ENCODE measurements around the gene CHRNA7.

Gene CHRNA7

DNA sequence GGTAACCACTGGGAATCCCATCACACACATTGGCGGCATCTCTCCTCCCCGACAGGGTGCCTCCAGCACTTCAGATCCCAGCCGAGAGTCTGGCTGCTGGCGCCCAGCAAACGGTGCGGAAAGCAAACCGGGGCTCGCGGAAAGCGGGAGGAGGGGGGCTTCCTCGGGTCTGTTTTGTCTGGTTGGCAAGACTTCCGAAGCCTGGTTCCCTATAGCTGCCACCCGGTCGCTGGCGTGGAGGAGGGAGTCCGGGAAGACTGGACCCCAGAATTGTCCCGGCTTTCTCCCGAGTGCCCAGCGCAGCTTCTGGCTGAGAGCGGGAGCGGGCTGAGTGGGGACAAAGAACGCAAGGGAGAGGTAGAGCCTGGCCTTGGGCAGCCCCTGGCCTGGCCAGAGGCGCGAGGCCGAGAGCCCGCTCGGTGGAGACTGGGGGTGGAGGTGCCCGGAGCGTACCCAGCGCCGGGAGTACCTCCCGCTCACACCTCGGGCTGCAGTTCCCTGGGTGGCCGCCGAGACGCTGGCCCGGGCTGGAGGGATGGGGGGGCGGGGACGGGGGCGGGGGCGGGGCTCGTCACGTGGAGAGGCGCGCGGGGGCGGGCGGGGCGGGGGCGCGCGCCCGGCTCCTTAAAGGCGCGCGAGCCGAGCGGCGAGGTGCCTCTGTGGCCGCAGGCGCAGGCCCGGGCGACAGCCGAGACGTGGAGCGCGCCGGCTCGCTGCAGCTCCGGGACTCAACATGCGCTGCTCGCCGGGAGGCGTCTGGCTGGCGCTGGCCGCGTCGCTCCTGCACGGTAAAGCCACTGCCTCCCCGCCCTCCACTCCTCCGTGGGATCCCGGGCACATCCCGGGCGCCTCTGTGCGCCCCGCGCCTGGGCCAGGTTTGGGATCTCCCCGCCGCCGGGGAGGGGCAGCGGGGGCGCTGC is at the start of gene CHRNA7:
Gene CHRNA7, plus strand, starts transcription at position 654 of the 920 bp plus-strand sequence. Its CDS starts 80 bp downstream, at position 734.
- no peak for DNase-seq

DNA sequence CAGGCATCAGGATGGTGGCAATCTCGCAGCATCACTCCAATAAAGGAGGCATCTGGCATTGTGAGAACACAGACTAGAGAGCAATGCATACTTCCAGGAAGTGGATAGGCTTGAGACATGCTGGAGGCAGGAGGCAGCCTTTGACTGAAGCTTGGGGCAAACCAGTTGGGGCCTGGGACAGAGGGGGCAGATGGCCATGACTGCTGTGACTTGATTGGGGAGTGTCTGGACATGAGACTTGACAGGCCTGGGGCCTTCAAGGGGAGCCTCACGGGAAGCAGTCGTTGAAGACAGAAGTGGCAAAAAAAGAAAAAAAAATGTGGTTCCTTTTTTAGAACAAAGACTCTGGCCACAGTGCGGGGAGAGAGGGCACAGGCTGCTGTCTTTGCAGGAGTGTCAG is 44.7 kb upstream of the CHRNA7 start:
- no peak for DNase-seq

GRCh38 chr15:31993062-31993461 is 37.3 kb upstream of the CHRNA7 start:
- DNase-seq: no peak

DNA sequence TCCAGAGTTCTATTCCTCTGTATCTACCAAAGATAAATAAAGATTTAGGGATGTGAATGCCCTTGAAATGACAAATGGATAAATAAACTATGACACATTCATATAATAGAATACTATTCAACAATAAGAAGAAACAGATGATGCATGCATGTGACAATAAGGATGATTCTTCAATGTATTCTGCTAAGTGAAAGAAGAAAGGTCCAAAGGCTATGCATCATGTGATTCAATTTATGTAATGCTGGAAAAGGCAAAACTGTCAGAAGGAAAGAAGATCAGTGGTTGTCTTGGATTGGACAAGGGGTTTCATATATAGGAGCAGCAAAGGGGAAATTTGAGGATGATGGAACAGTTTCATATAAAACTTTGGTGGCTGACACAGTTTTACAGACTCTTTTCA is 32.6 kb upstream of the CHRNA7 start:
- DNase-seq: no peak

GRCh38 chr15:32003558-32003957 is 26.8 kb upstream of the CHRNA7 start:
- no peak for DNase-seq

GRCh38 chr15:32004249-32004648 is 26.1 kb upstream of the CHRNA7 start:
- DNase-seq: no peak

DNA sequence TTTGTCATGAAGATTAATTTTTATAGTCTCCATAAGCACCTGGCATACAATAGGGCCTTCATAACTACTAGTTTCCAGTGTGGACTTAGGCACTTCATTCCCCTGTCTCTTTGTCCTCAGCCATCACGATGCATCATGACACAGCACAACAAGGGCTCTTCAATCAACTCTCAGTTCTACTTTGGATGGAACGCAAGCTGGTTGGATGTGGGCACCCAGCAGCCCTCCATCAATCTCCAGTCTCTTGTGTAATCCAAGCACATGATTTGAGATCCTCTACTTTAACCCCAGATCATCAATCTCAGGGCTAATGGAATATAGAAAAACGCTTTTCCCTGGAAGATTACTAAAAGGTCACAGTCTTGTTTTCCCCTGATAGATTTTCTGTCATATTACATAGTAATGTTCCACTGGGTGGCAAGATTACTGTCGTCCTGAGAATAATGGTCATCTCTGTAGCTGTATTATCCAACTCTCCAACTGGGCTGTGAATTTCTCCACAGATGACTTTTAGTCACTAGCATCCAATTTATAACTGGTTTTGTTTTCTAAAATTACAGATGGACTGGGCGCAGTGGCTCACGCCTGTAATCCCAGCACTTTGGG is 22.9 kb upstream of the CHRNA7 start:
- no peak for DNase-seq

DNA sequence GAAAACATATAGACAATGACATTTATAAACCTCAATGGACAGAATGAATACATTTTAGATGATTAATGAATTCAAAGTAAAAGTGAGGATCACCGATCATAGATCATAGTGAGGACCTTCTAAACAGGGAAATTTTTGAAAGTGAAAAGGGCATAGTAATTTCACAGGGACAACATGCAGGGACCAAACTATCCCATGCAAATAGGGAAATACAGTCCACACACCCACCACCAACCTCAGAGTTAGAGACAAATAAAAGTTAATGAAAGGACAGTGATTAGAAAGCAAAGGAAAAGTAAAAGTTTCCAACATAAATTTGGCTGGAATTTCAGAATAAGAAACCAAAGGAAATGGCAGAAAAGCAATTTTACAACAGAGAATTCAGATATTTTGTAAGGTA is 15.4 kb upstream of the CHRNA7 start:
- DNase-seq: no peak

- DNase-seq: no peak
These were observed 10.2 kb upstream of the CHRNA7 start for GRCh38 chr15:32020156-32020555.

DNA sequence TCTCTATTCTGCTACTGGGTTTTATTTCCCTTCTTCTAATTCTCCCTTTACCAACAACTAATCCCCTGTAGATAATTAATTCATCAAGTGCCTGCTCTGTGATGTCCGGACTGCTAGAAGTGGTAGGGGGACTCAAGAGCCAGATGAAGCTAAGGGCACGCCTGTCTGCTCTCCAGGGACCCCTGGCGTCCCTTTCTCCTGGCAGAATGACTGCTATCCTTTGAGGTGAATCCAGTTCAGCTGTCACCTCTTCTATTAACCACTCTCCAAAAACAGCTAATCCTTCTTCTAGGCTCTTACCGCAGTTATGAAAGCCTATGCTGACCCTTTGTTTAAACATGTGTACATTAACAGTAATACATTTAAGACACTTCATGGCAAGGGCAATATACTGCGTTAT is 1.4 kb upstream of the CHRNA7 start:
- no peak for DNase-seq

- DNase-seq: no peak
These were observed 880 bp upstream of the CHRNA7 start for GRCh38 chr15:32029409-32029861.

- no peak for DNase-seq
These were observed 480 bp downstream of the CHRNA7 start for GRCh38 chr15:32030795-32031194.

- DNase-seq: no peak
These were observed 3.0 kb downstream of the CHRNA7 start for GRCh38 chr15:32033186-32033890.

DNA sequence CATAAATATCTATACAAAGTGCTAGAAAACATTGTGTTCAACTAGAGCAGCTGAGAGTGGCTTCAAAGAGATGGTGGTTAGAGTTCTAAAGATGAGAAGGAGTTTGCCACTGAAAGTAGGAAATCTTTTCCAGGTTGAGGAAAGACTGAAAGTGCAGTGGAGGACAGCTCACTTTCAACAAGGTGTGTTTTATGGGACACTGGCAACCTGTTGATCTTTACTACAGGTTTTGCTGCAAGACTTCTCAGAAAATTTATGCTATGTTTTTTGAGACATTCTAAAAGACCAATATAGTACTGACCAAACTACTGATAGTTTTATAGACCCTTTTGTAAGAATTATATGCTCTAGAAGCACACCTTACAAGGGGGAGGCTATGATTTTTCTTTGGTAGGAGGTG is 3.8 kb downstream of the CHRNA7 start:
- DNase-seq: no peak

DNA sequence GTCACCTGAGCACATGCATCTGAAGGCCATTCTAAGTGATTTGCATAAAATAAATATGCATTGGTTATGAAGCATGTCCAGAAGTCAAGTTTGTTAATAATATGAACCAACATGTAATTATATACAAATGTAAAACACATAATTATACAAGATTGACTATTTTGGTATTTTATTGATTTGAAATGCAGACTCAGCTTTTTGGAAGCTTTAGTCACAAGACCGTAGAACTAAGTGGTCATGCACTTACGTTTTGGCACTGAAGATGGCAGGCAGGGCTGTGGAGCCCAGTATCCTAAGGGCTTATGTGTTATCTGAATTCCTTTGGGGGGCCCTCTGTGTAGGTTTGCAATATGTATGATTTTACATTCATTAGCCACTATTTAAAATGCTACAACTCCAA is 5.0 kb downstream of the CHRNA7 start:
- no peak for DNase-seq

GRCh38 chr15:32036971-32037370 is 6.7 kb downstream of the CHRNA7 start:
- no peak for DNase-seq

GRCh38 chr15:32041294-32041693 is 11.0 kb downstream of the CHRNA7 start:
- no peak for DNase-seq

DNA sequence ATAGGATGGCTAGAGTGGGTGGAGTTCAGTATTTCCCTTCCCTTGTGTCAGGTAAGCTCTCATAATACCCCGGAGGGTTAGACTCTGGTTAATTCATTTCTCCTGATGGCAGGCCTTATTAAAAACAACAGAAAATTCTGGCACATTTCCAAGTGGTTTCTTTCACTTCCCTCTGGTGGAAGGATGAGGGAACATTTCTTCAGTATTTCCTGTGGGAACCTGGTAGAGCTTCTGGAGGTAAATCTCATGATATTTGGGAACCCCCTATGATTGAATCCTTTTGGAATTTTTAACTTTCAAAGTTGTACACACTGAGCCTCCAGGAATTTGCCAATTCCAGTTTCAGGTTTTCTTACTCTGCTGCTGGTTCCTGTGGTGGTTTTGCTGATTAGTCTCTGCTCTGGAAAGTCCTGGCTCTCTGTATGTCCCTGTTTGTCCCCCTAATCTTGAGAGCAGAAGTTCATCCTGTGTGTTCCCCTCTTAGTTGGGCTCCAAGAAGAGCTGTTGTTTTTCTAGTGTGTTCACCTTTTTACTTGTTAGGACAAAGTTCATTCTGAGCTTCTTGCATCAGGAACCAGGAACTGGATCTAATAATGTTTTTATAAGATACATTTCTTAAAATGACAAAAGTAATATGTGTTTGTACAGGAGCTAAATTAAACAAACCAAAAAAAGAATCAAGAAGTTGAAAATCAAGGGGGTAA is 12.1 kb downstream of the CHRNA7 start:
- DNase-seq: no peak

DNA sequence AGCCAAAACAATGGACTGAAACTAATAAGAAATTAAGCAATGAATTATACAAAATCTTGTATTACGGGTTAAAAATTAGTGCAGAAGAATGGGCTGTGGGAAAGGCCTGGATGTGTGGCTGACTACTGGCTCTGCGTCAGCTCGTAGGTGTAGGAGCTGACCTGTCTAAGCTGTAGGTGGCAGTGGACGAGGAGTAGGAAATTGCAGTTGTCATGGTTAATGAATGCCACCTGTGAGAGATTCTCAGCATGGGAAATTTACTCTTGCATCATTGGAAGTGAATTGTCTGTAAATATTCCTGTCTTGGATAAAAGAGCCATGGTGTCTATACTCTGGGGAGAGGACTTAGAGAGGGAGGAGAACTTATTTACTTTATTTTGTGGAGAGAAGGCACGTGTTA is 23.4 kb downstream of the CHRNA7 start:
- no peak for DNase-seq

- no peak for DNase-seq
These were observed 27.6 kb downstream of the CHRNA7 start for GRCh38 chr15:32057876-32058425.

- no peak for DNase-seq
These were observed 30.4 kb downstream of the CHRNA7 start for GRCh38 chr15:32060706-32061105.

GRCh38 chr15:32067115-32067514 is 36.8 kb downstream of the CHRNA7 start:
- no peak for DNase-seq

Measured in activated CD4-positive, alpha-beta T cell treated with anti-CD3 and anti-CD28 coated beads for 4 hours (primary cell).